Activated T-helper 1 cell treated with anti-CD3 and anti-CD28 coated beads, Interleukin-12 subunit alpha, Interleukin-12 subunit beta, Interleukin-2, Interleukin-4 antibody, amounts not matched to agents 30 ng/mL and 10 ng/mL and 1 ng/mL, durations not matched to agents 14 hours and 24 hours and 36 hours (primary cell): Measurements from ENCODE around the gene PTGER3. TPM values are rescaled to one million over a fixed set of nuclear protein-coding genes. Genes with fewer than 3 reads are reported as not detected.

Experiments used
- DNase-seq: peaks from one replicate; pipeline ENCODE4 v3.0.0; 2021; ENCODE audit warnings: low spot score
- H3K27ac Mint-ChIP-seq: one replicate; pipeline ENCODE4 v1.8.0; 2021; ENCODE audit warnings: mild to moderate bottlenecking, mixed read lengths
- H3K27me3 Mint-ChIP-seq: one replicate; pipeline ENCODE4 v1.8.0; 2022; ENCODE audit warnings: mild to moderate bottlenecking, moderate library complexity, mixed read lengths; ENCODE audit not compliant: insufficient read depth
- H3K36me3 Mint-ChIP-seq: one replicate; pipeline ENCODE4 v1.8.0; 2021; ENCODE audit warnings: low read depth, mixed read lengths
- H3K4me1 Mint-ChIP-seq: one replicate; pipeline ENCODE4 v1.8.0; 2021; ENCODE audit warnings: low read depth, mixed read lengths
- H3K4me3 Mint-ChIP-seq: one replicate; pipeline ENCODE4 v1.8.0; 2021; ENCODE audit warnings: mild to moderate bottlenecking, moderate library complexity, mixed read lengths
- H3K9me3 Mint-ChIP-seq: one replicate; pipeline ENCODE4 v1.8.0; 2021; ENCODE audit warnings: mixed read lengths
- intact Hi-C: fragments of 100-400 bp; cut with micrococcal nuclease; formaldehyde crosslinking; loops from one replicate; pipeline ENCODE4 v1.15.1; 2024
- total RNA-seq: library from RNA; stranded (reverse); gene quantifications from 2 replicates; pipeline ENCODE4 v1.2.3, GENCODE V29; 2022

PTGER3 gene
- total RNA-seq, 1 donor from 2014 or later: 1.4 TPM

DNA sequence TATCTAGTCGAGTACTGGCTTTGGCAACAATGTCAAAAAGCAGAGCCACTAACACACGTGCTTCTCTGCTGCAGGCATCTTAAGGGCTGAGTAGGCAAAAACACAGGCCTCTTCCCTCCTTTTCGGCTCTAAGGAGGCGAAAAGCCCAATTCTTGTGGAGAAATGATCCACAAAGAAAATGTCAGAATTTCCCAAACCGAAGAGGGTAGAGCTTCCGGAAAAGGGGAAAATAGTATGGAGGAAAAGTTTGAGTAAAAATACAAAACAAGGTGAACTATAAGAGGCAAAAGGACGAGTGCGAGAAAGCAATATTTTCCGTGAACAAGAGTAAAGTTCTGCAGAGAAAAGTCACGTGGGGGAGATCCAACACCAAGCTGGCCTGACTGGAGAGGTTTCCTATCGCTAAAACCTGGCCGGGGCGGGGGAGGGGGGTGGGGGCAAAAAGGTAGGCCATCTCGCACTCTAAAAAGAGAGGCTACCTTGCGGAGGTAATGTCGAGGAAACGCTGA is 32.7 kb upstream of the PTGER3 start:
- peak overlapping the region; percentile 98 for H3K27ac Mint-ChIP-seq
- H3K9me3 Mint-ChIP-seq: peaks cover 7% of the 10 kb centered on the region
- peaks cover 35% of the 10 kb centered on the region for H3K36me3 Mint-ChIP-seq
- DNase-seq: no peak
- peaks cover 5% of the 10 kb centered on the region for H3K27me3 Mint-ChIP-seq
- intact Hi-C loops: loop anchor here (1.0 to 10.0 kb wide), 3 partner anchors 12 to 1205 kb away; partner anchors contain the start of gene NEGR1
- peak overlapping the region; percentile 100 for H3K4me3 Mint-ChIP-seq
- H3K4me1 Mint-ChIP-seq: peaks cover 35% of the 10 kb centered on the region

DNA sequence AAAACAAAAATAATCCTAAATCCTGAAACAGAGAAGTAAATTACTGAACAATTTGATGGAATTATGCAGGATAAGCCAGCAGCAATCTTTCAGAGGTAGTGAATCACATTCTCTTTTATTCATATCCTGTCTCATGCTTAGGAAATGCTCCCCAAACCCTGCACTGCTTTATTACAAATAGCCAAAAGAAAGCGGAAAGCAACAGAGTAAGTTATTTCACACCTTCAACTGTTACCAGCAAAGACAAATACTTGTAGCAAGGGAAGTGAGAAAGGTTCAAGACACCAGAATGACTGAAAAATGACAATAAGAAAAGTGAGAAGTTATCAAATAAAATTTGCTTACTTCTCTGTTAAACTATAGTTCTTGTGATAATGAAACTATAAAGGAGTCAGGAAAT is 27.1 kb upstream of the PTGER3 start:
- Mint-ChIP-seq H3K27me3 (no peaks in the 10 kb centered on the region), H3K27ac (peak overlapping the region; percentile 7), H3K4me1 (peaks cover 56% of the 10 kb centered on the region), H3K36me3 (peaks cover 64% of the 10 kb centered on the region), H3K9me3 (no peaks in the 10 kb centered on the region), H3K4me3 (no peak overlapping the region)
- DNase-seq: no peak
- intact Hi-C loops: no loop called here

DNA sequence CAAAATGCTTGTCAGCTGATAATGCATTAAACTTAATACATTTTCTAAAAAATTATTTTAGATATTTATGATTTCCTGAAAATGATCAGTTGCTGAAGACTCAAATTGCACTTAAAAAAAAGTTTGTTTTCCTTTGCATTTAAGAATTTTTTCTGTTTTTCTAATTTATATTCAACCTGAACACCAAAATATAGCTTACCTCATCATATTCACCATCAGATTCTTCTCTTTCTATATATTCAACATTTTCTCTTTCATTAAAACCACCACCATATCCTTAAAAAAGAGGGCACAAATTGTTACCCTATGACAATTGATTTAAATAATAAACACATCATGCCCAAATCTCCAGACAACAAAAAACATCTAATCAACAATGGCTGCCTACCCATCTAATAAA is 24.7 kb upstream of the PTGER3 start:
- H3K9me3 Mint-ChIP-seq: no peaks in the 10 kb centered on the region
- no peaks in the 10 kb centered on the region for H3K27me3 Mint-ChIP-seq
- intact Hi-C loops: no loop called here
- H3K4me3 Mint-ChIP-seq: no peak overlapping the region
- H3K4me1 Mint-ChIP-seq: peaks cover 57% of the 10 kb centered on the region
- peaks cover 65% of the 10 kb centered on the region for H3K36me3 Mint-ChIP-seq
- no peak for DNase-seq
- no peak overlapping the region for H3K27ac Mint-ChIP-seq

DNA sequence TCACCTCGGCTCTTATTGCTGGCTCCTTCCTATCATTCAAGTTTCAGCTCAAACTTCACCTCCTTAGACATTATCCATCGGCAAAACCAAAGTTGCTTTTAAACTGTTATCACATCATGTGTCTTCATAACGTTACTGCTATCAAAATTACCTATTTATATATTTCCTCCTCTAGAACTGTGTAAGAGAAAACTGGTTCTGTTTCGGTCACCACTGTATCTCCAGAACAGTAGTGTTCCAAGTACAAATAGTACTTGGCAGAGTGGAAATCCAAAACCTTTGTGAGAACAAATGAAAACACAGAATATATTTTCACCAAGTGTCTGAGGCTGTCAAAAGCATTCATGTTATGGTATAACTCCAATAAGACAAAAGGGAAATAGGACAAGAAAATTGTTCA is 24.1 kb upstream of the PTGER3 start:
- DNase-seq: no peak
- intact Hi-C loops: no loop called here
- Mint-ChIP-seq H3K27me3 (no peaks in the 10 kb centered on the region), H3K9me3 (no peaks in the 10 kb centered on the region), H3K36me3 (peaks cover 66% of the 10 kb centered on the region), H3K4me3 (no peak overlapping the region), H3K27ac (peak overlapping the region; percentile 64), H3K4me1 (peaks cover 57% of the 10 kb centered on the region)

DNA sequence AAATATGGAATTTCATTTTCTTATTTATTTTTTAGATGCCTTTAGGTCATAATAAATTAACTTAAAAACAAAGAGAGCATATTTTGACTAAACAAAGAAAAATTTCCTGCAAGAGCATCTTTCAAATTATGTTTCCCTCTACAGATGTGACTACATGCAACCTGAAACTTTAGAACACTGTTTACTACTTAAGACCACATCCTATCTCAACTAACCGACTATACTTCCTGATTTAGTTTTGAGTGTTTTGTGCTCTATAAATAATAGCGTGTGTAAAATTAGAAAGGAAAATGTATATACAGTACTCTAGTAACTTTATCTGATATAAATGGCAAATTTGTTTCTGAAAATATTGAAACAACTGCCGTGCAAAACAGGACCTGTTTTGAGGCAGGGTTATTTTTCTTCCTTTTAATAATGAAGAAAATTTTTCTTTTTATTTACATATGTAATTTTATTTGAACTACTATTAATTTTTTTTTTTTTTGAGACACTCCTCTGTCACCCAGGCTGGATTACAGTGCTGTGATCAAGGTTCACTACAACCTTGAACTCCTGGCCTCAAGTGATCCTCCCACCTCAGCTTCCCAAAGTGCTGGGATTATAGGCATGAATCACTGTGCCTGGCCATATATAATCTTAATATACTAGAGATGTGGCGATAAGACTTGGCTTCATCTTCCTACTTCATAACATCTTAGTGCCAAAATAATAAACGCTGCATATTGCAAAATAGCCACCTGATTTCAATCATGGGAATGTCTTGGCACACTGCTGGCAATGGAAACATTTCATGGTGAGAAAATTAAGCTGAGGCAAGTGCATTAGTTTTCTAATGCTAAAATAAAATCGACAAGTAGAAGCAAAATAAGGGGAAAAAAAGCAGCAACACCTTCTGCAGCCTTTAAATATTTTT is 21.0 kb upstream of the PTGER3 start:
- no peak overlapping the region for H3K4me3 Mint-ChIP-seq
- H3K27ac Mint-ChIP-seq: peak overlapping the region; percentile 61
- no peaks in the 10 kb centered on the region for H3K27me3 Mint-ChIP-seq
- intact Hi-C loops: loop anchor here (1.0 to 5.0 kb wide), 2 partner anchors 12 to 716 kb away; partner anchors contain the start of gene ANKRD13C
- peaks cover 56% of the 10 kb centered on the region for H3K36me3 Mint-ChIP-seq
- no peak for DNase-seq
- peaks cover 41% of the 10 kb centered on the region for H3K4me1 Mint-ChIP-seq
- no peaks in the 10 kb centered on the region for H3K9me3 Mint-ChIP-seq

GRCh38 chr1:71054791-71055190 is 7.2 kb upstream of the PTGER3 start:
- no peaks in the 10 kb centered on the region for H3K9me3 Mint-ChIP-seq
- H3K27me3 Mint-ChIP-seq: peaks cover 12% of the 10 kb centered on the region
- intact Hi-C loops: no loop called here
- H3K36me3 Mint-ChIP-seq: peaks cover 17% of the 10 kb centered on the region
- DNase-seq: no peak
- H3K27ac Mint-ChIP-seq: no peak overlapping the region
- no peak overlapping the region for H3K4me3 Mint-ChIP-seq
- peaks cover 3% of the 10 kb centered on the region for H3K4me1 Mint-ChIP-seq

- no peak overlapping the region for H3K27ac Mint-ChIP-seq
- H3K27me3 Mint-ChIP-seq: peaks cover 15% of the 10 kb centered on the region
- peaks cover 4% of the 10 kb centered on the region for H3K4me1 Mint-ChIP-seq
- intact Hi-C loops: no loop called here
- no peak overlapping the region for H3K4me3 Mint-ChIP-seq
- peaks cover 16% of the 10 kb centered on the region for H3K36me3 Mint-ChIP-seq
- H3K9me3 Mint-ChIP-seq: no peaks in the 10 kb centered on the region
- no peak for DNase-seq
Observed at GRCh38 chr1:71054281-71054731, 6.7 kb upstream of the PTGER3 start.

- H3K4me1 Mint-ChIP-seq: peaks cover 6% of the 10 kb centered on the region
- no peak overlapping the region for H3K4me3 Mint-ChIP-seq
- H3K27me3 Mint-ChIP-seq: peaks cover 21% of the 10 kb centered on the region
- no peak overlapping the region for H3K27ac Mint-ChIP-seq
- H3K36me3 Mint-ChIP-seq: peaks cover 10% of the 10 kb centered on the region
- no peaks in the 10 kb centered on the region for H3K9me3 Mint-ChIP-seq
- intact Hi-C loops: no loop called here
- DNase-seq: no peak
Observed at GRCh38 chr1:71053758-71054157, 6.1 kb upstream of the PTGER3 start.

- intact Hi-C loops: no loop called here
- Mint-ChIP-seq H3K27me3 (peaks cover 27% of the 10 kb centered on the region), H3K36me3 (peaks cover 6% of the 10 kb centered on the region)
Observed at GRCh38 chr1:71053146-71053545, 5.5 kb upstream of the PTGER3 start.

DNA sequence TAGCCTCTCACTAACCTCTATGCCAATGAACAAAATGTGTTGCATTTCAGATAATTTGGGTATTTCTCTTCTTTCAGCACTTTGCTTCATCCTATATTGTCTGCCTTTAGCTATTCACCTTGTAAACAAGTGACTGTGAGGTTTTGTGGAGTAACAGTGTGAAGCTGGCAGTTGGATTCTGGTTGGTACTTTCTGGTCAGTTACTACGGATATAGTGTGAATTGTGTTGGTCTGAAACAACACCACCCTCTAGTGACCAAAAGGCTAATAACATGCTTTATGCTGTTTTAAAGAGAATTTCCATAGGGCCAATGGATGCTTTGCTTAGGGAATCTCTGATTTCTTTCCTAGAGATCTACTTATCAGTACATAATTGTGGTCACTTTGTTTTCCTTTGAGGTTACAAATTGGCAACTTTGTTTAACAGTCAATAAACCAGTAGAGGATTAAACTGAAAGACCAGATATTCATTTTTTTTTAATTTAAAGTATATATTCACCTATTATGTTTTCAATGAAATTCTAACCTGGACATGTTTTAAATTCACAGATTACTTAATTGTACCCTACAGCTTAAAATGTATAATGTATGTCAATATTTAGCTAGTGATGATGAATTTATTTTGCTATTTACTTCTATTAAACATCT is 2.5 kb upstream of the PTGER3 start:
- Mint-ChIP-seq H3K27ac (no peak overlapping the region), H3K4me1 (peaks cover 20% of the 10 kb centered on the region), H3K4me3 (no peak overlapping the region), H3K9me3 (no peaks in the 10 kb centered on the region), H3K27me3 (peaks cover 49% of the 10 kb centered on the region), H3K36me3 (no peaks in the 10 kb centered on the region)
- intact Hi-C loops: loop anchor here (1.0 to 10.0 kb wide), 5 partner anchors 133 to 917 kb away; no protein-coding TSS in a partner anchor
- no peak for DNase-seq

More at GRCh38 chr1:71053146-71053545, 5.5 kb upstream of the PTGER3 start:
- H3K4me1 Mint-ChIP-seq: peaks cover 10% of the 10 kb centered on the region
- no peak overlapping the region for H3K27ac Mint-ChIP-seq
- H3K4me3 Mint-ChIP-seq: no peak overlapping the region
- no peaks in the 10 kb centered on the region for H3K9me3 Mint-ChIP-seq
- DNase-seq: no peak

DNA sequence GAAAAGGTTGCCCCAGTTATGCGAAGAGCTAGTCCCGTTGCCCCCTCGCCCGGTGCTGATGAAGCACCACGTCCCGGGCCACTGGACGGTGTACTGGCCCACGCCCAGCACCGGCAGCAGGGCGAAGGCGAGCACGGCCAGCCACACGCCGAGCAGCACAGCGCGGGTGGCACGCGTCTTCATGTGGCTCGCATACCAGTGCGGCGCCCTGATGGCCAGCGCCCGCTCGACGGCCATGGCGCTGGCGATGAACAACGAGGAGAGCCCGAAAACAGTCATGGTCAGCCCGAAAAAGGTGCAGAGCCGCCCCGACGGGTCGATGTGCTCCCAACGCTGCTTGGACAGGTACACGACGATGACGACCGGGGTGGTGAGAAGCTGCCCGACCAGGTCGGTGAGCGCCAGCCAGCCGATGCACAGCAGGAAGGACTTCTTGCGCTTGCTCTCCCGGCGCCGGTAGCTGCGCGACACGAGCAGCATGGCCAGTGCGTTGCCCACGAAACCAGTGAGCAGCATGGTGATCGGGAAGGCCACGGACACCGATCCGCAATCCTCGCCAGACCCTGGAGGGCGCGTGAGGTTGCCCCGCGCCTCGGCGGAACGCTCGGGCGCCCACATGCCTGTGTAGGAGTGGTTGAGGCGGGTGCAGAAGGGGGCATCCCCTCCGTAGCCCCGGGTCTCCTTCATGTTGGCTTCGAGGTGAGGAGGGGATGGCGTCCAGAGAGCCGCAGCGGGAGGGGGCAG is 553 bp downstream of the PTGER3 start:
- Mint-ChIP-seq H3K36me3 (no peaks in the 10 kb centered on the region), H3K27ac (peak overlapping the region; percentile 43), H3K27me3 (peaks cover 55% of the 10 kb centered on the region), H3K4me3 (peak overlapping the region; percentile 79), H3K4me1 (peaks cover 20% of the 10 kb centered on the region), H3K9me3 (no peaks in the 10 kb centered on the region)
- intact Hi-C loops: loop anchor here (5.0 to 10.0 kb wide), 2 partner anchors 130 to 302 kb away; no protein-coding TSS in a partner anchor
- no peak for DNase-seq

GRCh38 chr1:71045463-71046028 is 2.1 kb downstream of the PTGER3 start:
- Mint-ChIP-seq H3K9me3 (no peaks in the 10 kb centered on the region), H3K27me3 (peaks cover 48% of the 10 kb centered on the region)

More at GRCh38 chr1:71045463-71046028, 2.1 kb downstream of the PTGER3 start:
- peaks cover 20% of the 10 kb centered on the region for H3K4me1 Mint-ChIP-seq
- H3K36me3 Mint-ChIP-seq: no peaks in the 10 kb centered on the region
- H3K4me3 Mint-ChIP-seq: peak overlapping the region; percentile 58
- H3K27ac Mint-ChIP-seq: no peak overlapping the region
- DNase-seq: no peak
- intact Hi-C loops: loop anchor here (5.0 to 10.0 kb wide), 2 partner anchors 128 to 301 kb away; no protein-coding TSS in a partner anchor
